ENCODE results near the gene FADS2. TPM values are rescaled to one million over a fixed set of nuclear protein-coding genes. Genes with fewer than 3 reads are reported as not detected.

Gene FADS2
- total RNA-seq, 1 donor from 2014 or later, result 315 TPM

DNA sequence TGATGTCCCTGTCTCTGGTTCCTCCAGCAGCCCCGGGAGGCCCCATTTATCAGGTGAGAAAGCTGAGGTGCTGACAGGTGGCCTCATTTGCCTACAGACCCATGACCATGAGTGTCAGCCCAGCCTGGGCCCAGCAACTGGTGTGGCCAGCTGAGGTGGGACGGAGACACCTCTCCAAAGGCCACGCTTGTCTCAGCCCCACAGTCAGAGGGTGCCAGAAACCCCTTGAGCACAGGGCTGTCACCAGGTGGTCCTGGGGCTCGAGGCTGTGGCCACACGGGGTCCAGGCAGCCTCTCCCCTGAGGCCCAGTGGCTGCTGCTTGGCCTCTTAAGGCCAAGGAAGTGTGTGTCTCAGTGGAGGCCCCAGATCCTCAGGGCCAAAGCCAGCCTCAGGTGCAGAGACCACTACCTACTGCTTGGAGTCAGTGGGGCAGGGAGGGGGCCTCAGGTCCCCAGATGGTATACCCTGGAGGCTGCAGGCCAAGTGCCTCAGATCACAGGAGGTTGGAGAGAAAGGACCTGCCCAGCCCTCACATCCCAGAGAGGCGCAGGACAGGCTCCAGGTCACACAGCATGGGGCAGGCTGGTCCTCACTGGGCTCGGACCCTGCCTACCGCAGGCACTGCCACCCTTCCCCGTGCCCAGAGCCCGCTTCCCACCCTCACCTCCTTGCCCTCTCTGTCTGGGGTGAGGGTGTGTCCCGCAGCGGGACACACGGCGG is 77.9 kb downstream of the FADS2 start:
- no peaks in the 10 kb centered on the region for H3K9me3 Mint-ChIP-seq (ENCODE audit: low read depth)
- H3K4me3 Mint-ChIP-seq (ENCODE audit: unreplicated experiment), result no peak overlapping the region
- no peak for DNase-seq (ENCODE audit: low spot score)
- TF ChIP-seq, protein P1, sequence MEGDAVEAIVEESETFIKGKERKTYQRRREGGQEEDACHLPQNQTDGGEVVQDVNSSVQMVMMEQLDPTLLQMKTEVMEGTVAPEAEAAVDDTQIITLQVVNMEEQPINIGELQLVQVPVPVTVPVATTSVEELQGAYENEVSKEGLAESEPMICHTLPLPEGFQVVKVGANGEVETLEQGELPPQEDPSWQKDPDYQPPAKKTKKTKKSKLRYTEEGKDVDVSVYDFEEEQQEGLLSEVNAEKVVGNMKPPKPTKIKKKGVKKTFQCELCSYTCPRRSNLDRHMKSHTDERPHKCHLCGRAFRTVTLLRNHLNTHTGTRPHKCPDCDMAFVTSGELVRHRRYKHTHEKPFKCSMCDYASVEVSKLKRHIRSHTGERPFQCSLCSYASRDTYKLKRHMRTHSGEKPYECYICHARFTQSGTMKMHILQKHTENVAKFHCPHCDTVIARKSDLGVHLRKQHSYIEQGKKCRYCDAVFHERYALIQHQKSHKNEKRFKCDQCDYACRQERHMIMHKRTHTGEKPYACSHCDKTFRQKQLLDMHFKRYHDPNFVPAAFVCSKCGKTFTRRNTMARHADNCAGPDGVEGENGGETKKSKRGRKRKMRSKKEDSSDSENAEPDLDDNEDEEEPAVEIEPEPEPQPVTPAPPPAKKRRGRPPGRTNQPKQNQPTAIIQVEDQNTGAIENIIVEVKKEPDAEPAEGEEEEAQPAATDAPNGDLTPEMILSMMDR (IDR thresholded peaks at IDR 0.05), result no peak
- H3K36me3 Mint-ChIP-seq (ENCODE audit: low read depth), result peaks cover 15% of the 10 kb centered on the region
- H3K27ac Mint-ChIP-seq (ENCODE audit: unreplicated experiment), result no peak overlapping the region
- H3K4me1 Mint-ChIP-seq (ENCODE audit: low read depth), result no peaks in the 10 kb centered on the region
- no peaks in the 10 kb centered on the region for H3K27me3 Mint-ChIP-seq (ENCODE audit: low read depth)

DNA sequence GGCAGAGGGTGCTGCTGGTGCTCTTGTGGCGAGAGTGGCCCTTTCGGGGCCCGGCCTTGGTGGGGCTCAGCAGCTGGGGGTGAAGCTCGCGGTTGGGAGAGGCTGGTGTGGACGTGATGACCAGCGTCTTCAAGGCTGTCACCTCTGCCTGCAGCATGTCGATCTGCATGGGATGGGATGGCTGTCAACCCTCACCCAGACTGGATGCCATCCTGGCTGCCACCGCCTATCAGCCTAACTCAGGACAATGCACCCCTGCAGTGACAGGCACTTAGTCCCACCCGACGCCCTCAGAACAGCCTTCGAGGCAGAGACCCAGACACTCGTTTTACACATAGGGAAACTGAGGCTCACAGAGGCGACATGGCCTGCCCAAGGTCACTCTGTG is 78.4 kb downstream of the FADS2 start:
- DNase-seq (ENCODE audit: low spot score), result no peak
- peaks cover 15% of the 10 kb centered on the region for H3K36me3 Mint-ChIP-seq (ENCODE audit: low read depth)

DNA sequence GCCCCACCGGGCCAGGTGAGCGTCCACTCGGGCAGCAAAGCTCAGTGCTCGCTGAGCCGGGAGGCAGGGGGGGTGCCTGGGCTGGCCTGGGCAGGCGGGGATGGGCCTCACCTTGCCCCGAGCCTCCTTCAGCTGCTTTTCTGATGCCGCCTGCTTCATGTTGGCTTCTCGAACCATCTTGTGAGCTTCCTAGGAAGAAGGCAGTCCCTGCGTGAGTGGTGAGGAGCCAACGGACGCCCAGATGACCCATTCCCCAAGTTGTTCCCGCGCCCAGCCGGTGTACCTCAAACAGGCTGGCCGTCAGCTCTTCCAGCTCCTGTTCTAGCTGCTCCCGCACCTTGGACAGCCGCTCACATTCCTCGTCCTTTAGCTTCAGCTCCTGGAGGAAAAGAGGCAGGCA is 79.2 kb downstream of the FADS2 start:
- Mint-ChIP-seq H3K27me3 (ENCODE audit: low read depth) (no peaks in the 10 kb centered on the region), H3K4me3 (ENCODE audit: unreplicated experiment) (no peak overlapping the region), H3K4me1 (ENCODE audit: low read depth) (no peaks in the 10 kb centered on the region), H3K36me3 (ENCODE audit: low read depth) (peaks cover 15% of the 10 kb centered on the region), H3K9me3 (ENCODE audit: low read depth) (no peaks in the 10 kb centered on the region), H3K27ac (ENCODE audit: unreplicated experiment) (no peak overlapping the region)
- peak; percentile 69 for DNase-seq (ENCODE audit: low spot score)
- TF ChIP-seq, protein P1 (IDR thresholded peaks at IDR 0.05), result no peak

More for the DNA sequence above, 78.4 kb downstream of the FADS2 start:
- H3K27me3 Mint-ChIP-seq (ENCODE audit: low read depth), result no peaks in the 10 kb centered on the region
- no peaks in the 10 kb centered on the region for H3K4me1 Mint-ChIP-seq (ENCODE audit: low read depth)
- TF ChIP-seq, protein P1 (IDR thresholded peaks at IDR 0.05), result no peak
- H3K9me3 Mint-ChIP-seq (ENCODE audit: low read depth), result no peaks in the 10 kb centered on the region
- H3K27ac Mint-ChIP-seq (ENCODE audit: unreplicated experiment), result no peak overlapping the region
- no peak overlapping the region for H3K4me3 Mint-ChIP-seq (ENCODE audit: unreplicated experiment)

DNA sequence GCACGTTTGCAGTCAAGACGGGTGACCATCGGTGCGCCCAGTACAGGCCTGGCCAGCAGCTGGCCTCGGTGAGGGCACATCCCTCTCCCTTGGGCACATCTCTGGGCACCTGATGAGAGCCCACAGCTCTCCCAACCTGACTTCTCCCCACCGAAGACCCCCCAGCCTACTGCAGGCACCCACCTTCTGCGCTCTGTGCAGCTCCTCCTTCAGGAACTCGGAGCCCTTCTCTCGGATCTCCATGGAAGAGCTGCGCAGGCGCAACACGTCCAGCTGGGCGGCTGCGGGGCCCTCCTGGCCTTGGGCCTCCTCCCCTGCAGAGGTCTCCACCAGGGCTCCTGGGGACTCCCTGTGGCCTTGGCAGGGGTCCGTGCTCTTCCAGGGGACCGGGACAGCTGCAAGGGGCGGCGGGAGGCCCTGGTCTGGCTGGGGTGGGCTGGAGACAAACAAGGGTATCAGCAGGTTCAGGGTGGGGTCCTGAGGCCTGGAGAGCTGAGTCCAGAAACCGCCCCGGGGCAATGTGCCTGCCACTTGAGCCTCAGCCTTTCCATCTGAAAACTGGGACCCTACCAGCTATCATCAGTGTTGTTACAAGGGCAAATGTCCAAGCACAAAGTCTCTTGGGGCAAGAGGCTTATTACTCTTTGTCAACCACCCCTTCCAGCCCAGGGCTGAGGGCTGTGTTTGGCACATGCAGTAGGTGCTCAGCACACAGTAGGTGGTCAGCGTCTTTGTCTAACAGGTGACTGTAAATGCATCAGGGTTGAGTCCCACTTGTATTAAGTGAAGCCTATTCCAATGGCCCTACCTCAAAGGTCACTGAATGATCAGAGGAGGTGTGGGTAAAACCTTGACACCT is 80.0 kb downstream of the FADS2 start:
- DNase-seq (ENCODE audit: low spot score), result peak; percentile 89
- H3K36me3 Mint-ChIP-seq (ENCODE audit: low read depth), result peaks cover 13% of the 10 kb centered on the region
- no peaks in the 10 kb centered on the region for H3K4me1 Mint-ChIP-seq (ENCODE audit: low read depth)

More for the DNA sequence above, 80.0 kb downstream of the FADS2 start:
- no peak overlapping the region for H3K27ac Mint-ChIP-seq (ENCODE audit: unreplicated experiment)
- H3K9me3 Mint-ChIP-seq (ENCODE audit: low read depth), result no peaks in the 10 kb centered on the region
- no peaks in the 10 kb centered on the region for H3K27me3 Mint-ChIP-seq (ENCODE audit: low read depth)
- TF ChIP-seq, protein P1 (IDR thresholded peaks at IDR 0.05), result no peak
- H3K4me3 Mint-ChIP-seq (ENCODE audit: unreplicated experiment), result no peak overlapping the region

Data from chondrocyte (in vitro differentiated cells).